Stimulated activated CD8-positive, alpha-beta memory T cell treated with anti-CD3 and anti-CD28 coated beads, Interleukin-12 subunit alpha, Interleukin-12 subunit beta, amount 100 ng/mL, for 4 hours (primary cell): ENCODE data around the gene EFCAB13.
"Not testable (repeated sequence)": the region's sequence is repeated elsewhere in the genome, so short reads cannot be mapped to it uniquely, and the experiment has no call there.

Experiments
- DNase-seq: peaks from one replicate; pipeline ENCODE4 v3.0.0-alpha.2; 2020; ENCODE audit warnings: low read depth

The EFCAB13 gene

DNA sequence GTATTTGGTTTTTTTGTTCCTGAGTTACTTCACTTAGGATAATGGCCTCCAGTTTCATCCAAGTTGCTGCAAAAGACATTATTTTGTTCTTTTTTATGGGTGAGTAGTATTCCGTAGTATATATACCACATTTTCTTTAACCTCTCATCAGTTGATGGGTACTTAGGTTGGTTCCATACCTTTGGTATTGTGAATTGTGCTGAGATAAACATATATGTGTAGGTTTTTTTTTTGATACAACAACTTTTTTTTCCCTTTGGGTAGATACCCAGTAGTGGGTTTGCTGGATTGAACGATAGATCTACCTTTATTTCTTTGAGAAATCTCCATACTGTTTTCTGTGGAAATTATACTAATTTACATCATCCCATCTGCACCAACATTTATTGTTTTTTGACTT lies 6.8 kb downstream of the EFCAB13 start:
- no peak for DNase-seq

- no peak for DNase-seq
Measured at GRCh38 chr17:47332287-47332686, 8.5 kb downstream of the EFCAB13 start.

- no peak for DNase-seq
Measured at GRCh38 chr17:47335101-47335936, 11.6 kb downstream of the EFCAB13 start.

- no peak for DNase-seq
Measured at GRCh38 chr17:47338026-47338425, 14.3 kb downstream of the EFCAB13 start.

GRCh38 chr17:47352848-47353247 lies 29.1 kb downstream of the EFCAB13 start:
- DNase-seq: no peak

DNA sequence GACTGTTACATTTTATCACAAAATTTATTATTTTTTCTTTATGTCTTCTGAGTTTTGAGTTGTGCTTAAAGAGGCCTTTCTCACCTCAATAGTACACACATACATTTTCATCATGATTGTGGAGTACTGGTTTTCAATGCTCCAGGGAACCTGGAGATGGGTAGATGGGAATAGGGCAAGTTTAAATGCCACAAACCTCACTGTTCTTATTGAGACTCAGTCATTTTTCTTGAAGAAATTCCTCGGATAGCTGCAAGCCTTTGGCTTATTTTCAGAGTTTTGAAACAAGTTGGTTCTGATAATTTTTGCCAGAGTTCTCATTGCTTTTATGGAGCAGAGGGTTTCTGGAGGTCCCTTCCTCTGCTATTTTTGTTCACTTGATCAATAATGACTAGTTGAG lies 34.9 kb downstream of the EFCAB13 start:
- no peak for DNase-seq

- DNase-seq: no peak
Measured at GRCh38 chr17:47363171-47363570, 39.4 kb downstream of the EFCAB13 start.

GRCh38 chr17:47367257-47367656 lies 43.5 kb downstream of the EFCAB13 start:
- no peak for DNase-seq

DNA sequence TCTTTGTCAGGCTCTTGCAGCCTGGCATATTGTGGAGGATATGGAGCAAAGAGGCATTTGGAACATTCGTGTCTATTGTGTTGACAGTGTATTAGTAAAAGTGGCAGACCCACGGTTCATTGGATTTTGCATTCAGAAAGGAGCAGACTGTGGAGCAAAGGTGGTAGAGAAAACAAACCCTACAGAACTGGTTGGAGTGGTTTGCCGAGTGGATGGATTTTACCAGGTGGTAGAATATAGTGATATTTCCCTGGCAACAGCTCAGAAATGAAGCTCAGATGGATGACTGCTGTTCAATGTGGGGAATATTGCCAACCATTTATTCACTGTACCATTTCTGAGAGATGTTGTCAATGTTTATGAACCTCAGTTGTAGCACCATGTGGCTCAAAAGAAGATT lies 44.5 kb downstream of the EFCAB13 start:
- DNase-seq: no peak

- DNase-seq: not testable (repeated sequence)
Measured at GRCh38 chr17:47370899-47371298, 47.1 kb downstream of the EFCAB13 start.

DNA sequence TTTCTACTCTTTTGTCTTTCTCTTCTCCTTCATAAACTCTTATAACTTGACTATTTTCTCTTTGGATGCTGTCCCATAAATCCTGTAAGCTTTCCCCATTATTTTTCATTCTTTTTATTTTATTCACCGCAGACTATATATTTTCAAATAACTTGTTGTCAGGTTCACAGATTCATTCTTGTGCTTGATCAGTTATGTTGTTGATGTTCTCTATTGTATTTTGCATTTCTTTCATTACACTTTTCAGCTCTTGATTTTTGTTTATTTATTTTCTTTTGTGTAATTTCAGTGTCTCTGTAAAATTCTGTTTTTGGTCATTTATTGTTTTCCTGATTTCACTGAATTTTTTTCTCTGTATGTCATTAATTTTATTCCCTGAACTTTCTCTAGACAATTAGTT lies 49.2 kb downstream of the EFCAB13 start:
- DNase-seq: no peak

- DNase-seq: no peak
Measured at GRCh38 chr17:47376247-47376646, 52.5 kb downstream of the EFCAB13 start.

GRCh38 chr17:47388825-47389224 lies 65.1 kb downstream of the EFCAB13 start:
- DNase-seq: no peak

- DNase-seq: not testable (repeated sequence)
Measured at GRCh38 chr17:47397532-47398128, 73.9 kb downstream of the EFCAB13 start.

- DNase-seq: no peak
Measured at GRCh38 chr17:47400333-47400732, 76.6 kb downstream of the EFCAB13 start.

DNA sequence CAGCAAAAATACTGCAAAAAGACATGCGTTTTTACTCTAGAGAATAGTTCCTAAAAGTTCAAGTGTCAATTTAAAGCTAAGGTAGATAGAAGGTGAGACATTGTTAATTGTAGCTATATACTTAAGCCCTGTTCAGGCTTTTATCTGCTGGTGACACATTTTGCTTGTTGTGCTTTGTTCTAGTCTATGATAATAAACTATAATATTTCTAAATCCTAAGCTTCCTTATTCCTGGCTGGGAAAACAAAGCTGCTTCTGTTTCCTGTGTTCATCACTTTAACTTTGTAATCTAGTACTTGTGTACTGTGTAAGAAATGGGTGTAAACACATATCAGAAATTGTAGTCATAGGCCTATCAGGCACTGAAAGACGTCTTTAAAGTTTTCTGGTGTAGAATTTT lies 77.3 kb downstream of the EFCAB13 start:
- DNase-seq: no peak

DNA sequence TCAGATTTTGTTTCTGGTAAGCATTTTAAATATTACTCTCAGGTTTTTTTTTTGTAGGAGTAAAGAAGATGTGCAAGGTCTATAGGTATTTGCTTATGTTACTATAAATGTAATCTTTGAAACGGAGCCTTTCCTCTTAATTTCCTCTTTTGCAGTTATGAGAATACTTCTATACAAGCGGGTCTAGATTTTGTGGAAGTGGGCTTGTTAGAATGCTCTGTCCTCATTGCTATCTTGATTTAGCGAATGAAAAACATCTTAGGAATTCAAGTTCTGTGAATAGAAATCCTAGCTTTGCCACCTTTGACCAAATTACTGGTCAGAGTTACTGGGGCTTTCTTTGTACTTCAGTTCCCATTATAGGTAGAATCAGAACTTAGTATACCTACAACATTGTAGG lies 80.3 kb downstream of the EFCAB13 start:
- no peak for DNase-seq

DNA sequence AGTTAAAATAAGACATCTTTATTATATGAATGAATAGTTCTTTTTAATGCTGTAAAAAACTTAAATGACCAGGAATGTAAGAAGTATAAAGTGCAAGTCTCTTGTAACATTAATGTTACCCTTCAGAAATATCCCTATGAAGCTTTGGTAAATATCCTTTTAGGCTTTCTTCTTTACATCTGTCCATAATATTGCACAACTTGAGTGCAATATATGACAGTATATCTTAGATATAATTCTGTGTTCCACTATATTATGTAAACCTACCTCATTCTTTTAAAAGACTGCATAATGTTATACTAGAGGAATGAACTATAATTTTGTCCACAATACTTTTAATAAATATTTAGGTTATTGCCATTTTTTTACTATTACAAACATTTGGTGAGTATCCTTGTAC lies 81.1 kb downstream of the EFCAB13 start:
- DNase-seq: no peak

- no peak for DNase-seq
Measured at GRCh38 chr17:47413872-47414271, 90.1 kb downstream of the EFCAB13 start.

DNA sequence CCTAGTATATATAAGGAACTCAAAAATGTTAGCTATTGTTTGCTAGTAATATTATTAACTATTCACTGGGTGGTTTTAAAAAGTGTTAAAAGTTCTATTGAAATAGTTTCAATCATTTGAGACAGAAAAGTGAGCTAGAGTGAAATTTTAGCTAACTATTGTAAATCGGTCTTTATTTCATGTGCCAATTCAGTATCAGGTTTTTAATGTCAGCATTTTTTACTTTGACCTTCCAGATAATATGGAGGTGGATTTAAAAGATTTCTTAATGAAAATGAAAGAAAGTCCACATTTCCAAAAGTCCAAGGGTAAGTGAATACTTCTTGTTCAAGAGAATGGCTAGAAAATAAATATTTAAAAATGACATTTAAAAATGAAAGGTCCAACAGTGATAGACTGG lies 90.9 kb downstream of the EFCAB13 start:
- DNase-seq: no peak

GRCh38 chr17:47423406-47424295 lies 99.9 kb downstream of the EFCAB13 start:
- DNase-seq: no peak

DNA sequence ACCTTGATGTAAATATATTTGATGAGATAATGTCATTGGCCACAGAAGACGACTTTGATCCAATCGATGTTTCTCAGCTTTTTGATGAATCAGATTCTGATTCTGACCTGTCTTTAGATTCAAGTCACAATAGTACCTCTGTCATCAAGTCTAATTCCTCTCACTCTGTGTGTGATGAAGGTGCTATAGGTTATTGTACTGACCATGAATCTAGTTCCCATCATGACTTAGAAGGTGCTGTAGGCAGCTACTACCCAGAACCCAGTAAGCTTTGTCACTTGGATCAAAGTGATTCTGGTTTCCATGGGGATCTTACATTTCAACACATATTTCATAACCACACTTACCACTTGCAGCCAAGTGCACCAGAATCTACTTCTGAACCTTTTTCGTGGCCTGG lies 101.5 kb downstream of the EFCAB13 start:
- not testable (repeated sequence) for DNase-seq
